HL-60 (cell line): Measurements from ENCODE around the gene KCNT2.

ENCODE experiments used
- DNase-seq, 2 experiments: peaks; one replicate each; pipeline ENCODE4 v3.0.0-alpha.2; 2010 to 2020; ENCODE audit warnings: low read depth in 1 of 2, low spot score in 1 of 2
- H3K27ac ChIP-seq: fragments of 250-450 bp; sonication (Bioruptor Pico); replicated peaks from 2 replicates; pipeline ENCODE4 v1.5.1; 2020; ENCODE audit warnings: mild to moderate bottlenecking, moderate library complexity
- H3K27me3 ChIP-seq: fragments of 250-450 bp; sonication (Bioruptor Pico); 2 replicates; pipeline ENCODE4 v1.5.1; 2021; ENCODE audit warnings: mild to moderate bottlenecking, moderate library complexity; ENCODE audit not compliant: insufficient read depth, poor library complexity, severe bottlenecking
- H3K4me3 ChIP-seq: replicated peaks from 2 replicates; pipeline ENCODE4 v1.5.1; 2011; ENCODE audit warnings: mild to moderate bottlenecking, control low read depth, low read length; ENCODE audit not compliant: insufficient read depth
- CTCF ChIP-seq: IDR thresholded peaks from one replicate; pipeline ENCODE4 v1.5.1; 2011; ENCODE audit warnings: low read length, control low read depth, inconsistent platforms; ENCODE audit not compliant: insufficient read depth
- GABPA ChIP-seq: IDR thresholded peaks from 2 replicates; pipeline ENCODE4 v1.6.1; 2012; ENCODE audit warnings: low read depth
- POLR2AphosphoS5 ChIP-seq: IDR thresholded peaks from 2 replicates; pipeline ENCODE4 v1.6.1; 2012; ENCODE audit warnings: low read depth
- REST ChIP-seq: IDR thresholded peaks from 2 replicates; pipeline ENCODE4 v1.6.1; 2012; ENCODE audit warnings: low read depth; ENCODE audit not compliant: insufficient replicate concordance
- SPI1 ChIP-seq: IDR thresholded peaks from 2 replicates; pipeline ENCODE4 v1.6.1; 2012; ENCODE audit warnings: low read depth, mild to moderate bottlenecking, borderline replicate concordance

KCNT2 gene

GRCh38 chr1:196607981-196608380 is 259 bp downstream of the KCNT2 start:
- TF ChIP-seq GABPA (no peak), REST (no peak), SPI1 (no peak), POLR2AphosphoS5 (no peak), CTCF (no peak)
- H3K27me3 ChIP-seq: peaks cover 19% of the 10 kb centered on the region
- no peak for DNase-seq
- no peak overlapping the region for H3K4me3 ChIP-seq
- H3K27ac ChIP-seq: no peak overlapping the region

GRCh38 chr1:196603651-196604050 is 4.6 kb downstream of the KCNT2 start:
- peaks cover 6% of the 10 kb centered on the region for H3K27me3 ChIP-seq
- H3K27ac ChIP-seq: no peak overlapping the region
- H3K4me3 ChIP-seq: no peak overlapping the region
- TF ChIP-seq POLR2AphosphoS5 (no peak), CTCF (no peak), SPI1 (no peak), REST (no peak), GABPA (no peak)
- no peak for DNase-seq

GRCh38 chr1:196598942-196599748 is 9.1 kb downstream of the KCNT2 start:
- no peak for DNase-seq
- H3K27me3 ChIP-seq: no peaks in the 10 kb centered on the region
- H3K4me3 ChIP-seq: no peak overlapping the region
- TF ChIP-seq REST (no peak), CTCF (no peak), POLR2AphosphoS5 (no peak), GABPA (no peak), SPI1 (no peak)
- no peak overlapping the region for H3K27ac ChIP-seq
